Activated CD4-positive, alpha-beta T cell treated with anti-CD3 and anti-CD28 coated beads for 24 hours (primary cell): Measurements from ENCODE around the gene ETV6.
"Not testable (repeated sequence)": the region's sequence is repeated elsewhere in the genome, so short reads cannot be mapped to it uniquely, and the experiment has no call there.

ENCODE experiments used
- DNase-seq, 2 donors: peaks; one replicate each; pipeline ENCODE4 v3.0.0-alpha.2; 2020; ENCODE audit warnings: low read depth in 2 of 2

The ETV6 gene

GRCh38 chr12:11884706-11885105 lies 235.2 kb downstream of the ETV6 start:
- DNase-seq = no peak

- no peak for DNase-seq
These were observed 236.0 kb downstream of the ETV6 start for GRCh38 chr12:11885261-11886038.

GRCh38 chr12:11886339-11886738 lies 236.9 kb downstream of the ETV6 start:
- no peak for DNase-seq

DNA sequence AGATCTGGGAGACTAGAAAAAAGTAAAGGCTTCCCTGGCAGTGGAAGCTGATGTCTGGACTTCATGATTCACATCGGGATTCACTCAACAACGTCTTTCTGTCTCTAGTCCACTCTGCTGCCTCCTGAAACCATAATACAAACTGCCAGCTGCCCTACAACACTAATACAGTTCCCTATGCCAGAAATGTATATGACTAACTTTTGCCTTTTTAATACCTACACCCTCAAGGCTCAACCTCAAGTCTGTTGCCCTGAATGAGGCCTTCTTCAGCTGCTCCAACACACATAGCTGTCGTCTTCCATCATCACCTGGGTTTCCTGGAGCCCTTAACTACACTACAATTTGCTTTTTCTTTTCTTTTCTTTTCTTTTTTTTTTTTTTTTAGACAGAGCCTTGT lies 238.6 kb downstream of the ETV6 start:
- DNase-seq = no peak

GRCh38 chr12:11891346-11891745 lies 241.9 kb downstream of the ETV6 start:
- DNase-seq = no peak

DNA sequence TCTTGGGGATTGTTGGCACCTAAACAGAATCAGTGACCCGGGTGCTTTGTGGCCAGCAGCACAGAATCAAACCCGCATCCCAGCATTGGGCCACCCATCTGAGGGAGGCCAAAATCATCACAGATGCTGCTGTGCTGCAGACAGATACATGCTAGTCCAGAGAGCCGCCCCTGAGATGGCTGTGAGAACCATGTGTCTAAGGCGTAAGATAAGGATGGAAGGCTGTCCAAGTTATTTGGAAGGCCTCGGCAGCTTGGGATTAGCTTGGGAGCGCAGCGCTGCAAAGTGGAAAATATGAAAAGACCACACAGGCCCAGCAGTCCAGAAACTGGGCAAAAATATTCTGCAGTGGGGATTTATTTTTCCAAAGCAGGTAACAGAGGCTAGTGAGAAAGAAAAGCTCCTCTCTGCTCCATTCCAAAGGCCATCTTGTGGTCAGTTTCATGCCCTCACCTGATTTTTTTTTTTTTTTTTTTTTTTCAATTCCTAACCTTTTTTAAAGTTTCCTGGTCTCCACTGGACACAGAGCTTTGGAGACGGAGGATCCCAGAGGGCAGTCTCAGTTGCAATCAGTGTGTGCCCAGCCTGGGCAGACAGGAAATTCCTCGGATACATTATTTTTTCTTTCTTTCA lies 242.4 kb downstream of the ETV6 start:
- DNase-seq = no peak

DNA sequence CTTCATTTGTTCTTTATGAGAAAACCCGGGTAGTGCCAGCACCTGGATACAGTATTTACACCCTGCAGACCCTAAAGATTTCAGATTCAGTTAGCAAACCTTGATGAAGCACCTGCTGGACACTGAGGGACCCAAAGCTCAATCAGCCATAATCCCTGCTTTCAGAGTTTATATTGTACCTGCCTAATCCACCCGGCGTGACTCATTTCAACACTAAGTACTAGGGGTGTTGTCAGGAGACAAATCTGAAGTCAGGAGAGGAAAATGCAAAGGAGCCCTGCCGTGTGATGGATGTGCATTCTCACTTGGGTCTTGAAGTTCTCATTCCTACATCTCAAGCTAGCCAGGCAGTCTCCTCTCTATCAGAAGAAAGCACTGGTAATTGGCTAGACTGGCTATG lies 244.5 kb downstream of the ETV6 start:
- DNase-seq = no peak

DNA sequence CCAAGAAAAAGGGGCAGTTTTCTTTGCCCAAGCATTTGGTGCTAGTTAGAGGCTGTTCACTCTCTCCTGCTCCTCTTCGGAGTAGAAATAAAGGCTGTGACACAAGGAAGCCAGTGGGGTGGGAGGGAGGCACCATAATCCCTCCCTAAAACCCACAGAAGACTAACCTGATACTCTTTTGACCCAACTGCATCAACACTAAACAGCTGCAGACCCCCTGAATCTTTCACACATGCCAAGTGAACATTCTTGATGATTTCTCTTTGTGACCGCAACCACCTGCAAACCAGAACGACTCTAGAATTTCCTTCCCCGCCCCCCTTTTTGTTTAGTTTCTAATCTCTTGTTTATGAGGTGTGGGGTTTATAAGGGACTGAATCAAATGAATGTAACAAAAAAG lies 245.4 kb downstream of the ETV6 start:
- DNase-seq = no peak

- no peak for DNase-seq
These were observed 246.1 kb downstream of the ETV6 start for GRCh38 chr12:11895421-11896078.

DNA sequence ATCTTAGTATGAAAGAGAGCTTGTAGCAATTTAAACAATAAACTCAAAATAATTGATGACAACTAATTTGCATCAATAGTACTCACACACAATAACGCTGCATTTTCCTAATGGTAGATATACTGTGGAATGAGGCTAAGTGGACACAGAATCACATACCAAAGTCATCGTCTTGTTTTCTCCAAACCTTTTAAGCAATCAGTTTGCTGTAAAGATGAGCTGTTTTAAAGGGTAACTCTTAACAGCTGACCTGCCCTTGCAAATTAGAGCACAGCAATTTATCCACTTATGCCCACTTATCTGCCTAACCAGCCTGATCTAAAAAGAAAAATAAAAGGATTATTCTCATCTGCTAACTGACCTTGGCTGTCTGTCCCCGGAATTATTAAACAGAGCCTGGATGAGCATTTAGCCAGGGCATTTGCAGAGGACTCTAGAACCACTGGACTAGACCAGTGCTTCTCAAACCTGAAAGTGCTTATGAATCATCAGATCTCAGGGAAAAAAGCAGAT lies 247.0 kb downstream of the ETV6 start:
- DNase-seq = no peak

GRCh38 chr12:11897923-11898322 lies 248.4 kb downstream of the ETV6 start:
- no peak for DNase-seq

DNA sequence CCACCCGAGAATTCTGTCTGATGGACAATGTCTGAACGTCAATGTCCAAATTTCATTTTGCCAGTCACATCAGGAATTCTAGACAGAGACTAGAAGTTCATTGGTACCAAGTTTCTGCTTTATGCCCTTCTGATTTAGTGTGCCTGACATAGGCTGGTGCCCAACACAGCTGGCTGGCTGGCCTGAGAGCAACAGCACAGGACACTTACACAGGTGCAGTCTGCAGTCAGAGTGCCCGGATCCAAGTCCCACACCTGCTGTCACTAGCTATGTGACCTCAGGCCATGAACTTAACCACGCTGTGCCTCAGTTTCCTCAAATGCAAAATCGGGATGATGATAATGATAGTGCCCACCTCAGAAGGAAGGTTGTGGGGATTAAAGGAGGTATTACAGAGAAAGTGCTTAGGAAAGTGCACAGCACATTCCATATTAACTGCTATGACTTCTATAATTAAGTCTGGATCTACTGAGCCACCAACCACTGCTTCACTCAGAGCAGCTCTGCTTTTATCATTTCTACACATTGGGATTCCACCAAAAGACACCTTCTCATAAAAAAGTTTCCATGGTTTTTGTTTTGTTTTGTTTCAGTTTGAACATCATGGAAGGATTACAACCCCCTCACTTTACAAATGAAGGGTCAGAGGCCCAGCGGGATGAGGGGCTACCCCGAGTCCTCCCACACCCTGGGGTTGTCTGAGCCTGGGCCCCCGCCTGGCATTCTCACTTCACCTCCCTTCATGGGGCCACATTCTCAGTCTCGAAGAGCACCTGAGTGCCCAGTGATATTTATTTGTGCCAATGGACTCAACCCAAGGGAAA lies 252.4 kb downstream of the ETV6 start:
- DNase-seq = peak; percentile 10 to 53

DNA sequence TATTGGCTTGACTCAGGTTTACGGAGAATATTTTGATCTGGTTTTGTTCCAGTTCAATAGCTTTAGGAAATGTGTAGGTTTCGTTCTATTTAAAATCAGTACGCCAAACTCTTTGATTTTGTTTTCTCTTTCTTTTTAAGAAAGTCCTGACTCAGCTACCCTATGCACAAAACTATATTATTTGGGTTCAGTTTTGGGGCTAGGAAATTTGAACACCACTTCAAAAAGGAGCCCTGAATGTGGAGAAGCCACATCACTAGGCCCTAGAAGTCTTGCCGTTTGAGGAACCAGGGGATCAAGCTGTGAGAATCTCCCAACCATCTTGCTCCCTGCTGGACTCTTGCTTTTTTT lies 253.0 kb downstream of the ETV6 start:
- DNase-seq = no peak

GRCh38 chr12:11904124-11904523 lies 254.7 kb downstream of the ETV6 start:
- no peak for DNase-seq

DNA sequence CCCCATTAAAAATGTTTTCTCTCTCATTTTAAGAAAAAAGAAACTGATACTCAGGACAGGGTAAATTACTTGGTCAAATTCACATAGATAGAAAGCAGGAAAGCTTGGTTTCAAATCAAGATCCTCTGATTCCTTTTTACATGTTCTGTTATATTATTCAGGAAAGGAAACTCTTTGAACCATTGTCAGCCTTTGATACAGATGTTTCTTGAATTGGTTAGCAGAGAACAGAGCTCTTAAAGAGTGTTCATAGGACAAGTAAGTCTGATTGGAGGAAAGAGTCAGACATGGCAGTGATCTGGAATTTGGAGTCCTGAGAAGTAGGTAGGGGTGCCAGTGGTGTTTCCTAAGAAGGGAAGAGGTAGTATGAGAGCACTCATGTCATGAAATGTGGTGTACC lies 256.1 kb downstream of the ETV6 start:
- no peak for DNase-seq

DNA sequence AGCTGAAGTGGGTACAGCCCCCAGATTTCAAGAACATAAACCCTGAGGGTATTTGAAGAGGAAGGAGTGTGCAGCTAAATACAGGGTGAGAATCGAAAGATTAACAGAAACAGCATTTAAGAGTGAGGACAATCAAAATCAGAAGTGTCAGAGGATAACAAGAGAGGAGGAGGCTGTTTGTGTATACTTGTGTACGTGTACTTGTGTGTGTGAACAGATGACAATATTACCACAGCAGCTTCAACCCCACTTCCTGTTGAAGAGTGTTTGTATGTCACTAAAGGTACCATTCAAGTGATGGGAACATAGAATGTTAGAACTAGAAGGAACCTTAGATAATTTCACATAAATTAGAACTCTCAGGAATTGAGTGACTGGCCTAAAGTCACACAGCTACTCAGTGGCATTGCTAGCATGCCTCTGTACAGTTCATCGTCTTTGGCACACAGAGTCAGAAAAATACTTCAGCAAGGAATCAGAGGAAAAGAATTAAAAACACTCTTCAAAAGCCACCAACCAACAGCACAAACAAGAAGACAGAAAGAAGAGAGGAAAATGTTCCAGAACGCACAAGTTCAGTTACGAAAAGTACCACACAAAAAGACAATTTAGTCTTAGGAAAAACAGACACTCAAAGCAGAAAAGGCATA lies 256.9 kb downstream of the ETV6 start:
- DNase-seq = no peak

DNA sequence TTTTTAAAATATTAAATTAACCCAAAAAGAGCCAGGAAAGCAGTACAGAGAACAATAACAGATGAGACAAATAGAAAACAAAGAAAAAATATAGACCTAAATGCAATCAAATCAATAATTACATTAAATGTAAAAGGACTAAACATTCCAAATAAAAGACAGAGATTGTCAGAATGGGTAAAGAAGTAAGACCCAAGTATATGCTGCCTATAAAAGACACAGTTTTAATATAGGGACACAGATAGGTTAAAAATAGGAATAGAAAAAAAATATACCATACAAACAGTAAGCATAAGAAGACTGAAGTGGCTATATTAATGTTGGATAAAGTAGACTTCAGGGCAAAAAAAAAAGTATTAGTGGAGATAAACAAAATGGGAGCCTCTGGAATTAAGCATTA lies 258.2 kb downstream of the ETV6 start:
- DNase-seq = no peak

- DNase-seq = not testable (repeated sequence)
These were observed 259.9 kb downstream of the ETV6 start for GRCh38 chr12:11909406-11909805.

GRCh38 chr12:11916113-11916512 lies 266.6 kb downstream of the ETV6 start:
- no peak for DNase-seq

- no peak for DNase-seq
These were observed 267.3 kb downstream of the ETV6 start for GRCh38 chr12:11916771-11917170.

- no peak for DNase-seq
These were observed 268.0 kb downstream of the ETV6 start for GRCh38 chr12:11917501-11917900.

GRCh38 chr12:11920231-11920630 lies 270.8 kb downstream of the ETV6 start:
- DNase-seq = no peak
